Esophagus (tissue), 2 donors: ENCODE results near the gene CUX1. TPM values are rescaled to one million over a fixed set of nuclear protein-coding genes. Genes with fewer than 3 reads are reported as not detected.

Experiments
- H3K27ac ChIP-seq, 2 donors: one replicate each; pipeline ENCODE4 v1.5.1; 2013; ENCODE audit warnings: low read depth in 2 of 2, mild to moderate bottlenecking in 2 of 2, inconsistent platforms in 1 of 2, low read length in 1 of 2, moderate library complexity in 1 of 2
- H3K27me3 ChIP-seq, 2 donors: one replicate each; pipeline ENCODE4 v1.6.1; 2013; ENCODE audit warnings: low read length in 2 of 2, control low read depth in 1 of 2, mild to moderate bottlenecking in 1 of 2; ENCODE audit not compliant: insufficient read depth in 2 of 2, control insufficient read depth in 1 of 2
- H3K36me3 ChIP-seq, 2 donors: one replicate each; pipeline ENCODE4 v1.6.1; 2013; ENCODE audit warnings: low read length in 1 of 2; ENCODE audit not compliant: control insufficient read depth in 2 of 2, insufficient read depth in 2 of 2
- H3K4me1 ChIP-seq, 2 donors: one replicate each; pipeline ENCODE4 v1.6.1; 2013; ENCODE audit warnings: low read length in 1 of 2; ENCODE audit not compliant: control insufficient read depth in 2 of 2, insufficient read depth in 2 of 2
- H3K4me3 ChIP-seq, 2 donors: one replicate each; pipeline ENCODE4 v1.5.1; 2013; ENCODE audit warnings: low read length in 2 of 2, mild to moderate bottlenecking in 2 of 2, low read depth in 1 of 2, moderate library complexity in 1 of 2
- H3K9me3 ChIP-seq, 2 donors: one replicate each; pipeline ENCODE4 v1.6.1; 2013; ENCODE audit warnings: mild to moderate bottlenecking in 2 of 2, low read depth in 1 of 2, low read length in 1 of 2, moderate library complexity in 1 of 2; ENCODE audit not compliant: control insufficient read depth in 2 of 2, insufficient read depth in 1 of 2
- WGBS, 2 donors: extraction: QIAGEN DNeasy Blood & Tissue Kit; methylation state at CpG; one replicate each; pipeline ENCODE4 v1.1.7; 2013; 5-methylcytosine and 5-hydroxymethylcytosine counted together
- polyA plus RNA-seq, 2 donors: library from polyadenylated mRNA; stranded (reverse); fragments of 200-250 nt; gene quantifications; one replicate each; pipeline ENCODE4 v1.2.3, GENCODE V29; 2013
- donor health status: healthy with polysubstance abuse.
- donor health status: Bipolar disorder and iron deficiency.

CUX1 gene
- polyA plus RNA-seq, 2 donors, result 19.6 to 21.7 TPM

- Histone ChIP-seq H3K27me3 (no peaks in the 10 kb centered on the region), H3K4me3 (no peak overlapping the region), H3K9me3 (no peaks in the 10 kb centered on the region), H3K27ac (no peak overlapping the region), H3K36me3 (no peaks in the 10 kb centered on the region), H3K4me1 (peaks cover 6 to 9% of the 10 kb centered on the region in 2 donors)
- 56 to 60% methylated on average over 12 of the region's 12 CpGs for WGBS, 2 donors
Observed at GRCh38 chr7:102284399-102284798, 467.0 kb downstream of the CUX1 start.

GRCh38 chr7:102284891-102285539 lies 467.6 kb downstream of the CUX1 start:
- Histone ChIP-seq H3K27ac (no peak overlapping the region), H3K4me3 (no peak overlapping the region), H3K4me1 (peaks cover 6 to 9% of the 10 kb centered on the region in 2 donors), H3K36me3 (no peaks in the 10 kb centered on the region), H3K27me3 (no peaks in the 10 kb centered on the region), H3K9me3 (no peaks in the 10 kb centered on the region)
- 53 to 56% methylated on average over 19 of the region's 19 CpGs for WGBS, 2 donors

GRCh38 chr7:102285540-102286236 lies 468.3 kb downstream of the CUX1 start:
- peak overlapping the region; percentile 55 to 56 for H3K4me3 ChIP-seq
- H3K27ac ChIP-seq, result peak overlapping the region; percentile 52 to 69
- WGBS, 2 donors, result 34 to 42% methylated on average over 13 to 19 of the region's 19 CpGs
- H3K27me3 ChIP-seq, result no peaks in the 10 kb centered on the region
- no peaks in the 10 kb centered on the region for H3K9me3 ChIP-seq
- no peaks in the 10 kb centered on the region for H3K36me3 ChIP-seq
- H3K4me1 ChIP-seq, result peaks cover 6 to 9% of the 10 kb centered on the region in 2 donors

GRCh38 chr7:102286237-102287110 lies 469.0 kb downstream of the CUX1 start, which contains the start of gene SH2B2:
SH2B2 (plus strand) TSS chr7:102286868; CDS start chr7:102300551, 13,683 bp downstream.
- Histone ChIP-seq H3K4me1 (peaks cover 6 to 9% of the 10 kb centered on the region in 2 donors), H3K27me3 (no peaks in the 10 kb centered on the region), H3K4me3 (peak within 1 kb of the TSS; percentile 56 to 67), H3K27ac (peak within 1 kb of the TSS; percentile 52 to 69), H3K36me3 (no peaks in the 10 kb centered on the region), H3K9me3 (no peaks in the 10 kb centered on the region)
- WGBS, 2 donors, result 0 to 1% methylated on average over 57 to 107 of the region's 116 CpGs

- no peaks in the 10 kb centered on the region for H3K9me3 ChIP-seq
Observed at GRCh38 chr7:102287111-102287980, 469.9 kb downstream of the CUX1 start.

GRCh38 chr7:102287981-102288278 lies 470.5 kb downstream of the CUX1 start:
- no peaks in the 10 kb centered on the region for H3K36me3 ChIP-seq
- no peaks in the 10 kb centered on the region for H3K9me3 ChIP-seq
- H3K4me1 ChIP-seq, result peaks cover 6 to 9% of the 10 kb centered on the region in 2 donors
- peak overlapping the region; percentile 56 to 67 for H3K4me3 ChIP-seq
- 11 to 13% methylated on average over 4 to 5 of the region's 5 CpGs for WGBS, 2 donors
- no peaks in the 10 kb centered on the region for H3K27me3 ChIP-seq
- H3K27ac ChIP-seq, result no peak overlapping the region

More at GRCh38 chr7:102287111-102287980, 469.9 kb downstream of the CUX1 start:
- Histone ChIP-seq H3K27ac (peak overlapping the region in 1 of 2 donors; percentile 19), H3K27me3 (no peaks in the 10 kb centered on the region), H3K4me3 (peak overlapping the region; percentile 56 to 67), H3K4me1 (peaks cover 6 to 9% of the 10 kb centered on the region in 2 donors), H3K36me3 (no peaks in the 10 kb centered on the region)
- 1% methylated on average over 68 to 69 of the region's 69 CpGs for WGBS, 2 donors

- H3K27ac ChIP-seq, result no peak overlapping the region
- WGBS, 2 donors, result 28 to 30% methylated on average over 10 of the region's 10 CpGs
Observed at GRCh38 chr7:102288285-102288930, 471.0 kb downstream of the CUX1 start.

GRCh38 chr7:102289057-102289456 lies 471.6 kb downstream of the CUX1 start:
- Histone ChIP-seq H3K4me1 (peaks cover 6 to 9% of the 10 kb centered on the region in 2 donors), H3K4me3 (no peak overlapping the region), H3K27me3 (no peaks in the 10 kb centered on the region), H3K27ac (no peak overlapping the region), H3K36me3 (no peaks in the 10 kb centered on the region), H3K9me3 (no peaks in the 10 kb centered on the region)
- WGBS, 2 donors, result 75 to 84% methylated on average over 9 of the region's 9 CpGs

More at GRCh38 chr7:102288285-102288930, 471.0 kb downstream of the CUX1 start:
- peaks cover 6 to 9% of the 10 kb centered on the region in 2 donors for H3K4me1 ChIP-seq
- H3K36me3 ChIP-seq, result no peaks in the 10 kb centered on the region
- no peaks in the 10 kb centered on the region for H3K9me3 ChIP-seq
- H3K27me3 ChIP-seq, result no peaks in the 10 kb centered on the region
- H3K4me3 ChIP-seq, result no peak overlapping the region
